GM03348 (cell line): ENCODE results near the gene LIFR.
A peak's percentile ranks its signal among the peaks of the same experiment; 100 is the strongest.
"Not testable (repeated sequence)": the region's sequence is repeated elsewhere in the genome, so short reads cannot be mapped to it uniquely, and the experiment has no call there.

Experiments
- DNase-seq: peaks from one replicate; pipeline ENCODE4 v3.0.0; 2012; ENCODE audit warnings: low spot score

The LIFR gene

DNA sequence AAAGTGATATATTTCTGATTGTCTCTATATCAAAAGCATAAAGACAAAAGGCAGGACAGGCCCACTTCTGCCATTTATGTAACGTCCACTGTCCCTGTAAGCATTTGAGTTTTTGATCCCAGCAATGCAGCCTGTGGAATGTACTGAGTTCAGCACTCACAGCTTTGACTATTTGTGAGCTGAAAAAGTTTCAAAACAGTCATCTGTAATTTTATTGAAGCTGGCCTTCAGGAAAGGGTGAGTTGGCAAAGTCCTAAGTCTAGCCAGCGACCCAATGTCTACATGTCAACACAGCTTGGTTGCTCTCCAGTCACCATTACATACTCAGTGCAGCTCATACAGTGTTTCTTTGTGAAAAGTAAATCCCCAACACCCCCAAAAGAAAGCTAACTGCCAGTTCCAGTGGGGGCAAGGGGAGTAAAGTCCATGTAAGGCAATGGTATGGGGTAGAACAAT, 9.7 kb downstream of the LIFR start:
- DNase-seq = peak; percentile 9

DNA sequence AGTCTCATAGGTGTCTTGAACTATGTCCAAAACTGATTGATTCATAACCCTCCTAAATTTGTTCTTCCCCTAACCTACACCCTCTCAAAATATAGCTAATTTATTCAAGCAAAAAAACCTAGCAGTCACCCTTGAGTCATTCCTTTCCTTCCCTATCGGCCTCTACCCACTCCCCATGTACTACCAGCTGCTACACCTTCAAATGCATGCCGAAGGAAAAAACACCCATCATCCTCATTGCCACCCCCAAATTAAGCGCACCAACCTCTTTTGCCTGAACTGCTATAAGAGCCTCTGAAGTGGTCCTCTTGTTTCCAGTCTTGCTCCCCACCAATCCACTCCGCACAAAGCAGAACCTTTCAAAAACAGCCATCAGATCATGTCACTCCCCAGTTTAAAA, 12.6 kb downstream of the LIFR start:
- DNase-seq = no peak

GRCh38 chr5:38543074-38543473, 13.4 kb downstream of the LIFR start:
- no peak for DNase-seq

DNA sequence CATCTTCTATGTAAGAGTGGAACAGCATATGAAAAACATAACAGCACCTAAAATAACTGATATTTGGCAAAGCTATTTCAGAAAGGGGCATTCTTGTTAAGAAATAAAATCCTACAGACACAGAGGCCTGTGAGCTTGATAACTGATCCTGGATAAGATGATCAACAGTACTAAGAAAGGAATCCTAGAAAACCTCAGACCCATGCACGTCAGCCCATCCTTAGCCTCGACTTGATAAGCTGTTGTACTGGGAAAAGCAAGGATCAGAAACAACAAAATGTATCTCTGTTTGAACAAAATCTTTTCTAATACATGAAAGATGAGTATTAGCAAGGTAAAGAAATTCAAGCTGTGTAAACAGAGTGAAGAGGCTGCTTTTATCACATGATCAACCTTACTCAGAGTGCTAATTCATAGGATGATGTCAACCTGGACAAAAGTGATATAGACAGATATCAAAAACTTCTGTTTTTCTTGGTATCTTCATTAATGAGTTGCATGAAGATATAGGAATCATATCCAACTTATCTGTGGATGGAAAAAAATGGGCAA, 15.2 kb downstream of the LIFR start:
- DNase-seq = no peak

DNA sequence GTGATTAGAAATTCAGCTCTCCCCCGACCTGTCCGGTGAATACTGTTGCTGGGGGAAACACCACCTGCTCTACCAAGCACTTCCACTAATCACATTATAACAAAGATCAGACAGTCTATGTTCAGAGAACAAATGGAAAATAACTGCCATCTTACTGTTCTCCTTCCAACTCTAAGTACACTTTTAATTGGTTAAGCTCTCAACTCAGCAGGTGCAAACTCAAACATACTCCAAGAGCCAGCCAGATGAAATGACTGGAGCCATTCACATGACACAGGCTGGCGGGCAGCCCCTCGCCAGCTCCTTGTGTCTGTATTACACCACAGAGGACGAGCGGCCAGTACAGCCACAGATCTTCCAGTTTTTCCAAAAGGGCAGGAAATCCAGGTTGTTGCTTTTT, 16.1 kb downstream of the LIFR start:
- no peak for DNase-seq

- no peak for DNase-seq
These were observed 18.3 kb downstream of the LIFR start for GRCh38 chr5:38538161-38538560.

DNA sequence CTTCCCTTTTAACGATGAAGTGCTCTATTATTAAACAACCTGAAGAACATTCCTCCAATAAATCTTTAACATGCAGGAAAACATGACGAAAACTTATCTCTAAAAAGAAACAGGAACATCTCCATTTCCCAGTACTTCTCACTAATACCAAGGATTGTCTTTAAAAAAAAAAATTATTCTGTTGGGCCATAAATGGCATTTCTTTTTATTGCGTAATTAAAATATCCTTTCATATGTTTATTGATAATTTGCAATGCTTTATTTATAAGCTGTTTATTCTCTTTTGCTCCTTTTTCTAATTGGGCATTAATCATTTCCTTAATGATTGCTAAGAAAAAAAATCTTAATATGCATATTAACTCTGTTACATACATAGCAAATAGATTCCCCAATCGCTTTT, 18.9 kb downstream of the LIFR start:
- DNase-seq = no peak

DNA sequence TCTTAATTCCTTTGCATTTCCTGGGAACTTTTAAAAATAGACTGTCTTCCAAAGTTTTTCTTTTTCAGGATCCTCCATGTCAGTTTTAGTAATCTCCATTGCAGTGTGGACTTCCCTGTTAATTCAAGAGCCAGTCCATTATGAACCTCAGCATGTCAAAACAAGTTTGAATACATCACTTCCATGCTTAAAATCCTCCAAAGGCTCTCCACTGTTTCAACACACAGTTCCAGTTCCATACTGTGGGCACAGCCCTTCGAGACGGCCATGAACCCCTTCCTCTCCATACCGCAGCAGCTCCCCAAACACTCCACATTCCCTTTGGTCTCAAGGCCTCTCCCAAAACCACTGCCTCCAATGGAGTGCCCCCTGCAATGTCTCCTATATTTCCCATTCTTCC, 19.5 kb downstream of the LIFR start:
- DNase-seq = no peak

DNA sequence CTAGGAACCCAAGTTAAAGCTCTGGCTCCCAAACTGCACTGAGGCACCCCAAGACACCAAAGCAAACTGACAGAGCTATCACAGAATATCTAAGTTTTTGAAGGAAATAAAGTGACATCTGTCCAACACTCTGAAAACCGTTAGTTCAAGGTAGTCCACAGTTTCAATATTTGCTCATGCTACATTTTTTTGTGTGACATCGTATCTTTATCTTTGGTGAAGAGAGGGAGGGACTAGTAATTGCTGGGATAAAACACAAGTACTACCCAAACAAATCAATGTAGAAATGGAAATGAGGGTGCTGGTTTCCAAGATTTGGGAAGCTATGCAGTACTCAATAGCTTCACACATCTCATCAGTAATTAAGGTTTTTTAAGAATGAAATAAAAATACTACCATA, 20.6 kb downstream of the LIFR start:
- DNase-seq = no peak

- no peak for DNase-seq
These were observed 21.1 kb downstream of the LIFR start for GRCh38 chr5:38535248-38535750.

DNA sequence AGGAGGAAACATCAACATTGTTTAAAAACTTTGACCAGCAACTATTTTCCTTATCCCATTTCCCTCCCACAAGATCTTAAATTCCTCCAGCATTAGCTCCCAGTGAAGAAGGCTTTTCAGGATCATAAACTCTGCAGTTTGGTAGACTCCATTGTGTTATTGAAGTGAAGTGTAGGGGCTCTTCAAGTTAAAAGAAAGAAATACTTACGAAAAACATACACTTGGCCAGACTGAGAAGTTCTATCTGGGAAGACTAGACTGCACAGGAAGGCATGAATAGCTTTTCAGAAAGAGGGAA, 22.3 kb downstream of the LIFR start:
- no peak for DNase-seq

DNA sequence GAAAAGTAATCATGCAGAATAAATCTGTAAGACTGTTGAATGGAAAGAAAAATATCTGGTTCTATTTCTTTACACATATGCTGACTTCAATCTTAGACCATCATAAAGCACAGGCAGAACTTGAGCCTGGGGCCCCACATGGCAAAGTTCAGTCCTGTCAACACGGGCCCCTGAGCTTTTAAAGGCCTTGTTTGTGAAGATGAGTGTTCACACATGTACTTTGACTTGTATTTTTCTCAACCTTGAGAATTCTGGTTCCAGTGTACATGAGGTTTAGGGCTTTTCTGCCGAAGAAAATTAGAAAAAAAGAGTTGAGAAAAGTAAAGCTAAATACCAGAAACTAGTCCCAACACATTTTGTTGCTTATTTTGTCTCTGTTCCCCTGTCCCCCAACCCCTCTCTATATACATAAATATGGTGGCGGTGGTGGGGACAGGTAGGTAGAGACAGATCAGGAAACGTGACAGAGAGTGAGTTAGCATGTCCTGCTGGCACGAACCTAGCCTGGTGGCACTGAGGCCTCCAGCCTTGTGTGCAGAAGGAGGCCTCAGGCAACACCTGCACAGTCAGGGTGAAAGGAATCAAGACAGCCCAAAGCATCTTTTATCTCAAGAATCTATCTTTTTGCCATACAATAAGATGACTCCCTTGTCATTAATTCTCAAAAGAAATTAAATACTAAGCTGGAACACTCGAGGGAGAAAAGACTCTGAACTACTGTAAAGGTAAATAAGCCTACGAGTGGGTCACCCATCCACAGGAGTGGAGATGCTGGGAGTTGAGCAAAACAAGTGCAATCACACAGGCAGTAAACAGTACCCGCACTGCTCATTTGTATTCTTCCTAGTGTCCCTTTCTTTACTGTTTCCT, 22.9 kb downstream of the LIFR start:
- no peak for DNase-seq

DNA sequence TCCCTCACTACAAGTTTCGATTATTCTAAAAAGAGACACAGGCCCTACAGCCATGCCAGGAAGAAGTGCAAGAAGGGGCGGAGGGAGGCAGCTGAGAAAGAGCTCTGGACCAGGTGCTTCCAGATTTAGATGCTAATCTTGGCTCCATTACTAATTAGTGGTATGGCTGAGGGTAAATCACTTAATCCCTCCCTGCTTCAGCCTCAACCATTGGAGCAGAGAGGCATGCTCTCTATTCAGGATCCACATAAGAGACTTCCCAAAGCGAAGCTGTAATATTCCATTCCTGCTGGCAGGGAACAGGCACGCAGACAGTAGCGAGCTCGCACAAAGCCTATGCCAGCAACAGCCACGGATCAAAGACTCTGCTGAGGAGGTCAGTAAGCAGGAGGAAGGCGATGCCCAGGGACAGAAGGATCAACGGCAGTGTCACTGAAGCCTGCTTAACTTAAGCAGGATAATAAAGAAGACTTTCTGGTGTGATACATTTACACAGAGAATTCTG, 24.2 kb downstream of the LIFR start:
- DNase-seq = no peak

- DNase-seq = no peak
These were observed 24.9 kb downstream of the LIFR start for GRCh38 chr5:38531518-38531917.

DNA sequence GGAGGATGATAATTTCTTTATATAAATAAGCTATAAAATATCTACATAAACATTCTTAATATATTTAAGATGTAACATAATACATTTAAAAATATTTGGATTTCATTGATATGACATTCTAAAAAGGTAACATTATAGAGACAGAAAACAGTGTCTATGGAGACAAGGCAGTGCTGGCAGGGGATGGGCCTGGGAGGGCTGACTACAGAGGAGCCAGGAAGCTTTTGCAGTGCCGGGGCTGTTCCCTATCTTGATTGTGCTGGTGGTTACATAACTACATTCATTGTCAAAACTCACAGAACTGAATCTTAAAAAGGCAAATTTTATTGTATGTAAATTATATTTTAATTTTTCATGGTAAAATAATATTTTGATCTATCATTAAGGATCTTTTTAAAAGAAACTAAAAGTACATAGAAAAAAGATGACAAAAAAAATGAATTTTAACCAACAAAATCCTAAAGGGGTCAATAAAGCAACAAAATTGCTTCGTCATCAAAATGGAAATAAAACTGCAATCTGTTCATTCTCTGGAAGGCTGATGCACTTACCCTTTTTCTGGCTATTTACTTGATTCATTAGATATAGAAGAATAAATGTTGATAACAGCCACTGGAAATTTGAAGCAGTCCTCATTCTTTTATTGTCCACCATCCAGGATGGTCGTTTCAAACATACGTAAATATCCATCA, 26.3 kb downstream of the LIFR start:
- no peak for DNase-seq

DNA sequence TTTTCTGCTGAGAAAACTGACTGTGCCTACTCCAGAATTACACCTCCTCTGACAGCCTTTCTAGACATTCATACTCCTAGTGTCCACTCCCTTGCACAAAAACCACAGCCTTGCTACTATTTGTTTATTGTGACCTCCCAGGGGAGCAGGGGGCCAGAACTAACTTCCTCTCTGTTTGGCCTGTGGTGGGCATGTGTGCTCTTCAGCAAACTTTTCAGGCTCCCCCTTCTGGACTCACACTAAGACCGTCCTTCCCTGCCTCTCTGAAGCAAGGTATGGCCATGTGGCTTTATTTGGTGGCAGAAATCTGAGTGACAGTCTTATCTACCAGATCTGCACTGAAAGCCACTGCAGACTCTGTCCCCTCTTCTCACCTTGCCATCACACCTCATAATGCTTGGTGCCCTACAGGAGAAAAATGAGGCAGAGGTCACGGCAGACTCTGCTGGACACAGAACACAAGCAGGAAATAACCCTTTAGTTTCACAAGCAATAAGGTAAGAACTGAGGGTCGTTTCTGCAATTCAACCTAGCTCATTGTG, 28.2 kb downstream of the LIFR start:
- DNase-seq = no peak

GRCh38 chr5:38527475-38527874, 29.0 kb downstream of the LIFR start:
- DNase-seq = no peak

DNA sequence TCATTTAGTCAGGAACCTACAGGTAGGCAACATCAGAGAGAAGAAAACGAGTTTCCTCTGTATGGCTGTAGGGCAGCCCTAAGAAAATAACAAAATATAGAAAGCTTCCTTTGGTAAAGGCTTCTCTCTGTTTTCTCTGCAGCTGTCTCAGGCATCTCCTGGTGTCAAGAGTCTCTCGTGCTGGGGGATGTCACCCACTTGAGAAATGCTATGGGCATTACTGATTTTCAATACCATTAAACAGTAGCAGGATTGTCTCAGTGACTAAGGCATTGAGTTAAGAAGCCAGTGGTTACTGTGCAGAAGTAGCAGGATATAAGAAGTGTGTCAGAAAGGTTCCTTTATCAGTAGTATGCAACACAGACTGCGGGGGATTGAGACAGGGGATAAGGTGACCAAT, 32.4 kb downstream of the LIFR start:
- DNase-seq = no peak

DNA sequence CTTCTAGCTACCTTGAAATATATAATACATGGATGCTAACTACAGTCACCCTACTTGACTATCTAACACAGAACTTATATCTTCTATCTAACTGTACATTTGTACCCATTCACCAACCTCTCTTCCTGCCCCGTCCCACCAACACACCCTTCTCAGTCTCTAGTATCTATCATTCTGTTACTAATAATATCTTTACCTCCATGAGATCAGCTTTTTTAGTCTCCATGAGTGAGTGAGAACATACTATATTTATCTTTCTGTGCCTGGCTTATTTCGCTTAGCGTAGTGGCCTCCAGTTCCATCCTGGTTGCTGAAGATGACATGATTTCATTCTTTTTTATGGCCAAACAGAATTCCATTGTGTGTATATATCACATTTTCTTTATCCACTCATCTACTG, 37.0 kb downstream of the LIFR start:
- no peak for DNase-seq

- DNase-seq = no peak
These were observed 38.1 kb downstream of the LIFR start for GRCh38 chr5:38518341-38518740.

DNA sequence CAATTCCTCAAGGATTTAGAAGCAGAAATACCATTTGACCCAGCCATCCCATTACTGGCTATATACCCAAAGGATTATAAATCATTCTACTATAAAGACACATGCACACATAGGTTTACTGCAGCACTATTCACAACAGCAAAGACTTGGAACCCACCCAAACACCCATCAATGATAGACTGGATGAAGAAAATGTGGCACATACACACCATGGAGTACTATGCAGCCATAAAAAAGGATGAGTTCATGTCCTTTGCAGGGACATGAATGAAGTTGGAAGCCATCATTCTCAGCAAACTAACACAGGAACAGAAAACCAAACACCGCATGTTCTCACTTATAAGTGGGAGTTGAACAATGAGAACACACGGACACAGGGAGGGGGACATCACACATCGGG, 39.8 kb downstream of the LIFR start:
- DNase-seq = not testable (repeated sequence)

DNA sequence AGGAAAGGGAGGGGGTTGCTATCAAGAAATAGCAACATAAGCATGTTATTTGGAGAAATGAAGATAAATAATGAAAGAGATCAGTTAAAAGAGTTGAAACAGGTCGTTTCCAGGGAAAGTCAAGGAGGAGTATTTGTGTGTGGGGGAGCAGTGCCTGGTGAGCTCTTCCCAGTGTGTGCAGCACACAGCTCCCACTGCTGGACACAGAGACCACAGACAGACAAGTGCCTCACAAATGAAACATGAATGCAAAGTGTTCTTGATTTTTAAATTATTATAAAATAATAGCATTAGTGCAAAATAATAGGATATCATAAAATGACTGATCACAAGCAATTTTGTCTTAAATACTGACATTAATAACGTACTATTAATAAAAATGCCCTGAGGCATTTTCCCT, 40.8 kb downstream of the LIFR start:
- DNase-seq = peak; percentile 53

GRCh38 chr5:38515092-38515491, 41.4 kb downstream of the LIFR start:
- no peak for DNase-seq
